WTC11 (cell line): ENCODE data around the gene SLC7A6. TPM values are rescaled to one million over a fixed set of nuclear protein-coding genes. Genes with fewer than 3 reads are reported as not detected.
A peak's percentile ranks its signal among the peaks of the same experiment; 100 is the strongest.

Experiments
- ATAC-seq: fragments of 200-7000 bp; cut with Tn5 transposase; 2 replicates; pipeline ENCODE4 v1.10.0; 2021; ENCODE audit warnings: mild to moderate bottlenecking, moderate library complexity
- CTCF ChIA-PET: fragments of 300-600 bp; sonication (Branson Sonifier 250); formaldehyde crosslinking; loops from one replicate; lab custom pipeline; 2021; ENCODE audit warnings: antibody characterized with exemption; lab: Charles Lee
- POLR2A ChIA-PET: fragments of 350-600 bp; sonication (Branson Sonifier 250); formaldehyde crosslinking; loops from one replicate; lab custom pipeline; 2021; ENCODE audit warnings: antibody characterized with exemption; lab: Charles Lee
- DNase-seq: peaks from one replicate; pipeline ENCODE4 v3.0.0; 2021; ENCODE audit warnings: low spot score
- H3K27ac Mint-ChIP-seq: 2 replicates; pipeline ENCODE4 v1.8.0; 2021; ENCODE audit warnings: mixed read lengths
- H3K27me3 Mint-ChIP-seq: 2 replicates; pipeline ENCODE4 v1.8.0; 2021; ENCODE audit warnings: low read depth, mild to moderate bottlenecking, moderate library complexity, mixed read lengths
- H3K36me3 Mint-ChIP-seq: 2 replicates; pipeline ENCODE4 v1.8.0; 2021; ENCODE audit warnings: mixed read lengths
- H3K4me1 Mint-ChIP-seq: 2 replicates; pipeline ENCODE4 v1.8.0; 2022; ENCODE audit warnings: mixed read lengths
- H3K4me3 Mint-ChIP-seq: 2 replicates; pipeline ENCODE4 v1.8.0; 2021; ENCODE audit warnings: mild to moderate bottlenecking, moderate library complexity, mixed read lengths
- H3K9me3 Mint-ChIP-seq: 2 replicates; pipeline ENCODE4 v1.8.0; 2021; ENCODE audit warnings: mixed read lengths
- ATF1 ChIP-seq: sonication (generic); formaldehyde crosslinking; IDR thresholded peaks from 2 replicates; pipeline ENCODE4 v1.8.1; 2023; ENCODE audit warnings: mild to moderate bottlenecking, moderate library complexity, missing genetic modification reagents
- CBFB ChIP-seq: sonication (generic); formaldehyde crosslinking; IDR thresholded peaks from 2 replicates; pipeline ENCODE4 v1.8.1; 2022; ENCODE audit warnings: mild to moderate bottlenecking, low read depth, missing genetic modification reagents
- IRF2 ChIP-seq: sonication (generic); formaldehyde crosslinking; IDR thresholded peaks from 2 replicates; pipeline ENCODE4 v1.8.0; 2022; ENCODE audit warnings: low read depth, missing genetic modification reagents, borderline replicate concordance
- NFE2L1 ChIP-seq: sonication (generic); formaldehyde crosslinking; IDR thresholded peaks from 2 replicates; pipeline ENCODE4 v1.8.1; 2023; ENCODE audit warnings: missing genetic modification reagents
- NR3C1 ChIP-seq: sonication (generic); formaldehyde crosslinking; conservative IDR thresholded peaks from 2 replicates; pipeline ENCODE4 v1.8.1; 2023; ENCODE audit warnings: low read depth, mild to moderate bottlenecking, missing genetic modification reagents
- RELA ChIP-seq: sonication (generic); formaldehyde crosslinking; IDR thresholded peaks from 2 replicates; pipeline ENCODE4 v1.8.1; 2022; ENCODE audit warnings: missing genetic modification reagents, mild to moderate bottlenecking, borderline replicate concordance
- SMAD4 ChIP-seq: sonication (generic); formaldehyde crosslinking; IDR thresholded peaks from 2 replicates; pipeline ENCODE4 v1.8.0; 2022; ENCODE audit warnings: mild to moderate bottlenecking, missing genetic modification reagents
- TEAD1 ChIP-seq: sonication (generic); formaldehyde crosslinking; IDR thresholded peaks from 2 replicates; pipeline ENCODE4 v1.8.0; 2022; ENCODE audit warnings: mild to moderate bottlenecking, missing genetic modification reagents
- ZBTB21 ChIP-seq: sonication (generic); formaldehyde crosslinking; IDR thresholded peaks from 2 replicates; pipeline ENCODE4 v1.8.1; 2023; ENCODE audit warnings: mild to moderate bottlenecking, missing genetic modification reagents, borderline replicate concordance
- ZNF219 ChIP-seq: sonication (generic); formaldehyde crosslinking; IDR thresholded peaks from 2 replicates; pipeline ENCODE4 v1.8.0; 2023; ENCODE audit warnings: missing genetic modification reagents, mild to moderate bottlenecking, borderline replicate concordance
- ZNF232 ChIP-seq: sonication (generic); formaldehyde crosslinking; IDR thresholded peaks from 2 replicates; pipeline ENCODE4 v1.8.0; 2022; ENCODE audit warnings: mild to moderate bottlenecking, missing genetic modification reagents
- ZNF396 ChIP-seq: fragments of 250-450 bp; sonication (Bioruptor Pico); IDR thresholded peaks from 2 replicates; pipeline ENCODE4 v1.8.0; 2021; ENCODE audit warnings: mild to moderate bottlenecking, moderate library complexity, borderline replicate concordance
- total RNA-seq: library from RNA; stranded (reverse); gene quantifications from 3 replicates; pipeline ENCODE4 v1.2.3, GENCODE V29; 2021
- TF ChIP-seq, protein P1 (sequence below): sonication (generic); formaldehyde crosslinking; IDR thresholded peaks from 2 replicates; pipeline ENCODE4 v1.8.1; 2023; ENCODE audit warnings: mild to moderate bottlenecking, missing genetic modification reagents, moderate library complexity
- TF ChIP-seq, protein P2 (sequence below): fragments of 250-450 bp; sonication (Bioruptor Pico); IDR thresholded peaks from 2 replicates; pipeline ENCODE4 v1.9.0; 2021; ENCODE audit warnings: mild to moderate bottlenecking
- TF ChIP-seq, protein P3 (sequence below): sonication (generic); formaldehyde crosslinking; IDR thresholded peaks from 2 replicates; pipeline ENCODE4 v1.8.1; 2022; ENCODE audit warnings: mild to moderate bottlenecking, moderate library complexity, missing genetic modification reagents
- TF ChIP-seq, protein P4 (sequence below): sonication (generic); formaldehyde crosslinking; IDR thresholded peaks from 2 replicates; pipeline ENCODE4 v1.8.0; 2023; ENCODE audit warnings: missing genetic modification reagents
- TF ChIP-seq, protein P5 (sequence below): fragments of 250-450 bp; sonication (Bioruptor Pico); IDR thresholded peaks from 2 replicates; pipeline ENCODE4 v1.9.0; 2021; ENCODE audit warnings: moderate library complexity, mild to moderate bottlenecking, inconsistent platforms, borderline replicate concordance
- TF ChIP-seq, protein P6 (sequence below): sonication (generic); formaldehyde crosslinking; IDR thresholded peaks from 2 replicates; pipeline ENCODE4 v1.8.0; 2022; ENCODE audit warnings: mild to moderate bottlenecking, missing genetic modification reagents
- TF ChIP-seq, protein P7 (sequence below): sonication (generic); formaldehyde crosslinking; IDR thresholded peaks from 2 replicates; pipeline ENCODE4 v1.8.1; 2022; ENCODE audit warnings: low read depth, mild to moderate bottlenecking, moderate library complexity, missing genetic modification reagents, borderline replicate concordance
- TF ChIP-seq, protein P8 (sequence below): sonication (generic); formaldehyde crosslinking; IDR thresholded peaks from 2 replicates; pipeline ENCODE4 v1.8.0; 2022; ENCODE audit warnings: mild to moderate bottlenecking, missing genetic modification reagents
- TF ChIP-seq, protein P9 (sequence below): sonication (generic); formaldehyde crosslinking; IDR thresholded peaks from 2 replicates; pipeline ENCODE4 v1.8.1; 2023; ENCODE audit warnings: mild to moderate bottlenecking, missing genetic modification reagents

The SLC7A6 gene
- total RNA-seq, 1 experiment from 2014 or later: 27.4 TPM

DNA sequence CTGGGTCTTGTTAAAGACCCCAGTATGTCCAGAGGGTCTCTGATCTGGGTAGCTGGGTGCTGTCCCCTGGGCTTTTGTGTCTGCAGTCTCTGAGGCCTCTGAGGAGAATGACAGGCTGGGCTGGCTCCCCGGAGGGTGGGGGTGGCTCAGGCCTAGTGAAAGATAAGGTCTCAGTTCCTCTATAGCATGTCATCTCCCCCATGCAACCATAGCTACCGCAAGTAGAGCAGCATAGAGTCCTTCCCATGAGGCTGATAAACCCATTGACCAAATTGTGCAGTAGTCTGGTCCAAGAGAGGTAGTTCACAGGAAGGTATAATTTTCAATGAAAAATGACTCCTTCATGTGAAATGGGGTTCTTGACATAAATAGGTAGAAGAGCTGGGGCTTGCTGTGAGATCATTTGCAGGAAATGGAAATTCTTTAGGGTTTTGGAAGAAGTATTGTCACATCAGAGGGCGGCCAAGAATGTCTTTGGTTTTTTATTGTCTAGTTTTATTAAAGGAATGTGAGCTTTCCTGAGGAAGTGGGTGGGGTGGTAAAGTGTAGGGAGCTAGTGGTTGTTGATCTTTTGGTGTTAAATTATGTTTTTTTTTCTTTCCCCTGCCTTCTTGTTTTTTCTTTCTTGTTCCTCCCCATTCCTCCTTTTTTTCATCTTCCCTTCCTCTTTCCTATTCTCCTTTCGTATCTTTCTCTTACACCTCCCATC, 25.4 kb downstream of the SLC7A6 start:
- peaks cover 8% of the 10 kb centered on the region for H3K4me1 Mint-ChIP-seq
- CTCF ChIA-PET: interaction anchor here (1.7 to 4.2 kb wide), 2 partner anchors 26 to 28 kb away, joined by 6 to 24 read pairs; partner anchors contain the start of gene SLC7A6
- POLR2A ChIA-PET: interaction anchor here (0.7 kb wide), 1 partner anchor 1444 kb away, joined by 3 read pairs; no protein-coding TSS in a partner anchor
- TF ChIP-seq ZNF219 (CRISPR knock-in tag) (no peak), NR3C1 (no peak), ZNF396 (no peak), SMAD4 (no peak), ZNF232 (CRISPR knock-in tag) (no peak), CBFB (CRISPR knock-in tag) (no peak), NFE2L1 (CRISPR knock-in tag) (no peak)
- TF ChIP-seq, protein P1, sequence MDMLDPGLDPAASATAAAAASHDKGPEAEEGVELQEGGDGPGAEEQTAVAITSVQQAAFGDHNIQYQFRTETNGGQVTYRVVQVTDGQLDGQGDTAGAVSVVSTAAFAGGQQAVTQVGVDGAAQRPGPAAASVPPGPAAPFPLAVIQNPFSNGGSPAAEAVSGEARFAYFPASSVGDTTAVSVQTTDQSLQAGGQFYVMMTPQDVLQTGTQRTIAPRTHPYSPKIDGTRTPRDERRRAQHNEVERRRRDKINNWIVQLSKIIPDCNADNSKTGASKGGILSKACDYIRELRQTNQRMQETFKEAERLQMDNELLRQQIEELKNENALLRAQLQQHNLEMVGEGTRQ (CRISPR knock-in tag): no peak
- TF ChIP-seq, protein P2, sequence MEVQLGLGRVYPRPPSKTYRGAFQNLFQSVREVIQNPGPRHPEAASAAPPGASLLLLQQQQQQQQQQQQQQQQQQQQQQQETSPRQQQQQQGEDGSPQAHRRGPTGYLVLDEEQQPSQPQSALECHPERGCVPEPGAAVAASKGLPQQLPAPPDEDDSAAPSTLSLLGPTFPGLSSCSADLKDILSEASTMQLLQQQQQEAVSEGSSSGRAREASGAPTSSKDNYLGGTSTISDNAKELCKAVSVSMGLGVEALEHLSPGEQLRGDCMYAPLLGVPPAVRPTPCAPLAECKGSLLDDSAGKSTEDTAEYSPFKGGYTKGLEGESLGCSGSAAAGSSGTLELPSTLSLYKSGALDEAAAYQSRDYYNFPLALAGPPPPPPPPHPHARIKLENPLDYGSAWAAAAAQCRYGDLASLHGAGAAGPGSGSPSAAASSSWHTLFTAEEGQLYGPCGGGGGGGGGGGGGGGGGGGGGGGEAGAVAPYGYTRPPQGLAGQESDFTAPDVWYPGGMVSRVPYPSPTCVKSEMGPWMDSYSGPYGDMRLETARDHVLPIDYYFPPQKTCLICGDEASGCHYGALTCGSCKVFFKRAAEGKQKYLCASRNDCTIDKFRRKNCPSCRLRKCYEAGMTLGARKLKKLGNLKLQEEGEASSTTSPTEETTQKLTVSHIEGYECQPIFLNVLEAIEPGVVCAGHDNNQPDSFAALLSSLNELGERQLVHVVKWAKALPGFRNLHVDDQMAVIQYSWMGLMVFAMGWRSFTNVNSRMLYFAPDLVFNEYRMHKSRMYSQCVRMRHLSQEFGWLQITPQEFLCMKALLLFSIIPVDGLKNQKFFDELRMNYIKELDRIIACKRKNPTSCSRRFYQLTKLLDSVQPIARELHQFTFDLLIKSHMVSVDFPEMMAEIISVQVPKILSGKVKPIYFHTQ (CRISPR knock-in tag): no peak
- TF ChIP-seq, protein P3, sequence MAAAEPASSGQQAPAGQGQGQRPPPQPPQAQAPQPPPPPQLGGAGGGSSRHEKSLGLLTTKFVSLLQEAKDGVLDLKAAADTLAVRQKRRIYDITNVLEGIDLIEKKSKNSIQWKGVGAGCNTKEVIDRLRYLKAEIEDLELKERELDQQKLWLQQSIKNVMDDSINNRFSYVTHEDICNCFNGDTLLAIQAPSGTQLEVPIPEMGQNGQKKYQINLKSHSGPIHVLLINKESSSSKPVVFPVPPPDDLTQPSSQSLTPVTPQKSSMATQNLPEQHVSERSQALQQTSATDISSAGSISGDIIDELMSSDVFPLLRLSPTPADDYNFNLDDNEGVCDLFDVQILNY: no peak
- TF ChIP-seq, protein P4, sequence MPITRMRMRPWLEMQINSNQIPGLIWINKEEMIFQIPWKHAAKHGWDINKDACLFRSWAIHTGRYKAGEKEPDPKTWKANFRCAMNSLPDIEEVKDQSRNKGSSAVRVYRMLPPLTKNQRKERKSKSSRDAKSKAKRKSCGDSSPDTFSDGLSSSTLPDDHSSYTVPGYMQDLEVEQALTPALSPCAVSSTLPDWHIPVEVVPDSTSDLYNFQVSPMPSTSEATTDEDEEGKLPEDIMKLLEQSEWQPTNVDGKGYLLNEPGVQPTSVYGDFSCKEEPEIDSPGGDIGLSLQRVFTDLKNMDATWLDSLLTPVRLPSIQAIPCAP (CRISPR knock-in tag): no peak
- H3K27ac Mint-ChIP-seq: peak overlapping the region; percentile 37
- peaks cover 32% of the 10 kb centered on the region for H3K36me3 Mint-ChIP-seq
- no peaks in the 10 kb centered on the region for H3K27me3 Mint-ChIP-seq
- DNase-seq (no peak), ATAC-seq (no peak)
- H3K9me3 Mint-ChIP-seq: no peaks in the 10 kb centered on the region
- no peak overlapping the region for H3K4me3 Mint-ChIP-seq

DNA sequence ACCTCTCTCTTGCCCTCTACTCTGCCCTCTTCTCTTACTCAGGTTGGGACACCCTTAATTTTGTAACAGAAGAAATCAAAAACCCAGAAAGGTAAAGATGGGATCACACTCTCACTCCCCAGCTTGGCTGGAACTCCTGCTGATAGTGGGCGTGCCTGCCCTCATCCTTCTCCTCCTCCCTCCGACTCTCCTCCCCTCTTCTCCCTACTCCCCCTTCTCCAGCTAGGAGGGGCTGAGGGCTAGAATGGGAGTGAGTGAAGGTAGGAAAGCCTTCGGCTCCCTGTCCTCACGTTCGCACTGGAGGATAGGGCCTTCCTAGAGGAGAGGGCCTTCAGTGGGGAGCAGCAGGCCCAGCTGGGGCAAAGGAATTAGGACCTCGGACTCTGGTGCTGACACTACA, 26.1 kb downstream of the SLC7A6 start:
- ChIA-PET POLR2A (interaction anchor here (0.6 to 0.7 kb wide), 2 partner anchors 20 to 1444 kb away, joined by 3 read pairs; partner anchors contain the start of genes PRMT7 and SLC7A6OS), CTCF (interaction anchor here (0.8 to 4.2 kb wide), 3 partner anchors 26 to 38 kb away, joined by 3 to 24 read pairs (median 6); partner anchors contain the start of gene SLC7A6)
- no peak overlapping the region for H3K4me3 Mint-ChIP-seq
- TF ChIP-seq, protein P5, sequence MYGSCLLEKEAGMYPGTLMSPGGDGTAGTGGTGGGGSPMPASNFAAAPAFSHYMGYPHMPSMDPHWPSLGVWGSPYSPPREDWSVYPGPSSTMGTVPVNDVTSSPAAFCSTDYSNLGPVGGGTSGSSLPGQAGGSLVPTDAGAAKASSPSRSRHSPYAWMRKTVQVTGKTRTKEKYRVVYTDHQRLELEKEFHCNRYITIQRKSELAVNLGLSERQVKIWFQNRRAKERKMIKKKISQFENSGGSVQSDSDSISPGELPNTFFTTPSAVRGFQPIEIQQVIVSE (CRISPR knock-in tag): no peak
- TF ChIP-seq, protein P6, sequence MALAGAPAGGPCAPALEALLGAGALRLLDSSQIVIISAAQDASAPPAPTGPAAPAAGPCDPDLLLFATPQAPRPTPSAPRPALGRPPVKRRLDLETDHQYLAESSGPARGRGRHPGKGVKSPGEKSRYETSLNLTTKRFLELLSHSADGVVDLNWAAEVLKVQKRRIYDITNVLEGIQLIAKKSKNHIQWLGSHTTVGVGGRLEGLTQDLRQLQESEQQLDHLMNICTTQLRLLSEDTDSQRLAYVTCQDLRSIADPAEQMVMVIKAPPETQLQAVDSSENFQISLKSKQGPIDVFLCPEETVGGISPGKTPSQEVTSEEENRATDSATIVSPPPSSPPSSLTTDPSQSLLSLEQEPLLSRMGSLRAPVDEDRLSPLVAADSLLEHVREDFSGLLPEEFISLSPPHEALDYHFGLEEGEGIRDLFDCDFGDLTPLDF (CRISPR knock-in tag): no peak
- TF ChIP-seq, protein P7, sequence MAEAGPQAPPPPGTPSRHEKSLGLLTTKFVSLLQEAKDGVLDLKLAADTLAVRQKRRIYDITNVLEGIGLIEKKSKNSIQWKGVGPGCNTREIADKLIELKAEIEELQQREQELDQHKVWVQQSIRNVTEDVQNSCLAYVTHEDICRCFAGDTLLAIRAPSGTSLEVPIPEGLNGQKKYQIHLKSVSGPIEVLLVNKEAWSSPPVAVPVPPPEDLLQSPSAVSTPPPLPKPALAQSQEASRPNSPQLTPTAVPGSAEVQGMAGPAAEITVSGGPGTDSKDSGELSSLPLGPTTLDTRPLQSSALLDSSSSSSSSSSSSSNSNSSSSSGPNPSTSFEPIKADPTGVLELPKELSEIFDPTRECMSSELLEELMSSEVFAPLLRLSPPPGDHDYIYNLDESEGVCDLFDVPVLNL (CRISPR knock-in tag): no peak
- TF ChIP-seq TEAD1 (CRISPR knock-in tag): no peak
- TF ChIP-seq IRF2 (CRISPR knock-in tag): no peak
- TF ChIP-seq, protein P8, sequence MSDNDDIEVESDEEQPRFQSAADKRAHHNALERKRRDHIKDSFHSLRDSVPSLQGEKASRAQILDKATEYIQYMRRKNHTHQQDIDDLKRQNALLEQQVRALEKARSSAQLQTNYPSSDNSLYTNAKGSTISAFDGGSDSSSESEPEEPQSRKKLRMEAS: no peak
- no peak for TF ChIP-seq ATF1 (CRISPR knock-in tag)
- TF ChIP-seq RELA: no peak
- no peak for TF ChIP-seq ZBTB21
- TF ChIP-seq, protein P9, sequence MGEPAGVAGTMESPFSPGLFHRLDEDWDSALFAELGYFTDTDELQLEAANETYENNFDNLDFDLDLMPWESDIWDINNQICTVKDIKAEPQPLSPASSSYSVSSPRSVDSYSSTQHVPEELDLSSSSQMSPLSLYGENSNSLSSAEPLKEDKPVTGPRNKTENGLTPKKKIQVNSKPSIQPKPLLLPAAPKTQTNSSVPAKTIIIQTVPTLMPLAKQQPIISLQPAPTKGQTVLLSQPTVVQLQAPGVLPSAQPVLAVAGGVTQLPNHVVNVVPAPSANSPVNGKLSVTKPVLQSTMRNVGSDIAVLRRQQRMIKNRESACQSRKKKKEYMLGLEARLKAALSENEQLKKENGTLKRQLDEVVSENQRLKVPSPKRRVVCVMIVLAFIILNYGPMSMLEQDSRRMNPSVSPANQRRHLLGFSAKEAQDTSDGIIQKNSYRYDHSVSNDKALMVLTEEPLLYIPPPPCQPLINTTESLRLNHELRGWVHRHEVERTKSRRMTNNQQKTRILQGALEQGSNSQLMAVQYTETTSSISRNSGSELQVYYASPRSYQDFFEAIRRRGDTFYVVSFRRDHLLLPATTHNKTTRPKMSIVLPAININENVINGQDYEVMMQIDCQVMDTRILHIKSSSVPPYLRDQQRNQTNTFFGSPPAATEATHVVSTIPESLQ: no peak
- TF ChIP-seq CBFB (CRISPR knock-in tag): no peak

More for the DNA sequence above, 26.1 kb downstream of the SLC7A6 start:
- peaks cover 8% of the 10 kb centered on the region for H3K4me1 Mint-ChIP-seq
- H3K9me3 Mint-ChIP-seq: no peaks in the 10 kb centered on the region
- H3K36me3 Mint-ChIP-seq: peaks cover 32% of the 10 kb centered on the region
- ATAC-seq (peak; percentile 83), DNase-seq (peak; percentile 22)
- peak overlapping the region; percentile 50; the same call in 1 of the 2 replicates for H3K27ac Mint-ChIP-seq
- no peaks in the 10 kb centered on the region for H3K27me3 Mint-ChIP-seq
